HepG2 (cell line): ENCODE data around the gene TMEM87A. TPM values are rescaled to one million over a fixed set of nuclear protein-coding genes. Genes with fewer than 3 reads are reported as not detected.
A peak's percentile ranks its signal among the peaks of the same experiment; 100 is the strongest.

Source experiments
- ATAC-seq: fragments of 200-7000 bp; cut with Tn5 transposase; 3 replicates; pipeline ENCODE4 v1.9.1; 2020; ENCODE audit warnings: mild to moderate bottlenecking, moderate library complexity
- BruUV-seq: library from RNA; stranded (reverse); fragments of 400-500 nt; replicated peaks from 2 replicates; lab custom pipeline; 2021; lab: Mats Ljungman, UMichigan
- CTCF ChIA-PET: fragments of 300-600 bp; formaldehyde crosslinking; extraction: SDS; loops from one replicate; lab custom pipeline; 2021; ENCODE audit warnings: low total read pairs, inconsistent platforms, low intra/inter-chr PET ratio; lab: Yijun Ruan, JAX
- POLR2A ChIA-PET: fragments of 350-600 bp; sonication (Branson Sonifier 250); formaldehyde crosslinking; loops from one replicate; lab custom pipeline; 2020; ENCODE audit warnings: antibody characterized with exemption, inconsistent platforms; lab: Yijun Ruan, JAX
- DNase-seq: peaks from one replicate; pipeline ENCODE4 v3.0.0-alpha.2; 2015; ENCODE audit warnings: low spot score
- FAIRE-seq: peaks from 3 replicates; lab custom pipeline; 2011; peaks lifted over from hg19 to GRCh38; lab: Jason Lieb, UNC
- H2AFZ ChIP-seq: one replicate; pipeline ENCODE4 v1.6.1; 2011; ENCODE audit warnings: low read length, inconsistent platforms
- H3K27ac ChIP-seq: fragments of 300-600 bp; 3 replicates; pipeline ENCODE4 v1.8.0; 2011; ENCODE audit warnings: mixed run types, mild to moderate bottlenecking, mixed read lengths, low read length, inconsistent platforms; ENCODE audit not compliant: insufficient read depth; ENCODE audit errors: extremely low read length
- H3K27me3 ChIP-seq, 2 experiments: fragments of 200-600 bp in 1 of 2; 2 replicates in 1 of 2; 3 replicates in 1 of 2; pipeline versions ENCODE4 v1.6.0 to v1.8.0; 2011; ENCODE audit warnings: low read length in 2 of 2, mild to moderate bottlenecking in 2 of 2, moderate library complexity in 2 of 2, inconsistent platforms in 1 of 2; ENCODE audit not compliant: insufficient read depth in 2 of 2, control insufficient read depth in 1 of 2
- H3K36me3 ChIP-seq, 2 experiments: fragments of 200-600 bp in 1 of 2; replicated peaks in 1 of 2; 2 replicates in 1 of 2; 3 replicates in 1 of 2; pipeline versions ENCODE4 v1.5.1 to v1.8.0; 2011; ENCODE audit warnings: low read length in 2 of 2, inconsistent platforms in 1 of 2; ENCODE audit not compliant: insufficient read depth in 2 of 2, control insufficient read depth in 1 of 2
- H3K4me1 ChIP-seq: 2 replicates; pipeline ENCODE4 v1.5.1; 2012; ENCODE audit warnings: low read length, inconsistent platforms; ENCODE audit not compliant: insufficient read depth
- H3K4me2 ChIP-seq: 2 replicates; pipeline ENCODE4 v1.6.0; 2011; ENCODE audit warnings: low read depth, low read length, inconsistent platforms
- H3K4me3 ChIP-seq, 3 experiments: fragments of 200-600 bp in 1 of 3; sonication (generic), shearing (Covaris generic) in 1 of 3; replicated peaks in 1 of 3; 2 replicates each; pipeline ENCODE4 v1.5.1; 2011 to 2016; ENCODE audit warnings: low read length in 3 of 3, inconsistent platforms in 2 of 3, low read depth in 2 of 3, mild to moderate bottlenecking in 2 of 3, control low read depth in 1 of 3, mixed read lengths in 1 of 3; ENCODE audit not compliant: insufficient read depth in 1 of 3
- H3K79me2 ChIP-seq: one replicate; pipeline ENCODE4 v1.6.1; 2011; ENCODE audit warnings: low read length, inconsistent platforms; ENCODE audit not compliant: insufficient read depth
- H3K9ac ChIP-seq: 2 replicates; pipeline ENCODE4 v1.6.0; 2011; ENCODE audit warnings: mild to moderate bottlenecking, low read depth, low read length, inconsistent platforms; ENCODE audit not compliant: insufficient read depth
- H3K9me3 ChIP-seq: 2 replicates; pipeline ENCODE4 v1.5.1; 2012; ENCODE audit warnings: mild to moderate bottlenecking, low read length
- H4K20me1 ChIP-seq: 2 replicates; pipeline ENCODE4 v1.6.0; 2011; ENCODE audit warnings: inconsistent platforms, mild to moderate bottlenecking, low read length, moderate library complexity; ENCODE audit not compliant: insufficient read depth
- DNMT1 ChIP-seq: sonication (generic); formaldehyde crosslinking; IDR thresholded peaks from 2 replicates; pipeline ENCODE4 v1.5.1; 2020; ENCODE audit warnings: mild to moderate bottlenecking, missing genetic modification reagents
- EP300 ChIP-seq, 3 experiments: sonication (generic) in 1 of 3; formaldehyde crosslinking in 1 of 3; IDR thresholded peaks; 2 replicates each; pipeline versions ENCODE4 v1.5.1 to v1.6.1; 2011 to 2020; ENCODE audit warnings: low read depth in 2 of 3, low read length in 2 of 3, borderline replicate concordance in 1 of 3, improper control_type of control experiment in 1 of 3, mild to moderate bottlenecking in 1 of 3, missing genetic modification reagents in 1 of 3, moderate library complexity in 1 of 3
- PITX1 ChIP-seq: sonication (generic); formaldehyde crosslinking; IDR thresholded peaks from 2 replicates; pipeline ENCODE4 v1.5.1; 2020; ENCODE audit warnings: mild to moderate bottlenecking, missing genetic modification reagents
- POGZ ChIP-seq: sonication (generic); formaldehyde crosslinking; IDR thresholded peaks from 2 replicates; pipeline ENCODE4 v1.4.0; 2020; ENCODE audit warnings: mild to moderate bottlenecking, missing genetic modification reagents
- STAG1 ChIP-seq: sonication (generic); formaldehyde crosslinking; IDR thresholded peaks from 2 replicates; pipeline ENCODE4 v1.4.0; 2020; ENCODE audit warnings: missing genetic modification reagents
- TP53 ChIP-seq: sonication (generic); formaldehyde crosslinking; conservative IDR thresholded peaks from 2 replicates; pipeline ENCODE4 v1.4.0; 2020; ENCODE audit warnings: missing genetic modification reagents
- ZNF7 ChIP-seq: IDR thresholded peaks from 2 replicates; pipeline ENCODE4 v1.6.1; 2016; ENCODE audit warnings: missing biosample characterization, missing genetic modification reagents
- WGBS: methylation state at CpG from one replicate; pipeline ENCODE4 v1.1.6; 2017; ENCODE audit warnings: low lambda C conversion rate; 5-methylcytosine and 5-hydroxymethylcytosine counted together
- in situ Hi-C: cut with HindIII; loops from 2 replicates; pipeline ENCODE4 v1.10.0; 2017; ENCODE audit warnings: low pct_unique_long_range_greater_than_20kb; ENCODE audit not compliant: extremely low pct_ligation_motif_present
- intact Hi-C: fragments of 100-400 bp; cut with micrococcal nuclease; formaldehyde crosslinking; loops from one replicate; pipeline ENCODE4 v1.10.0; 2022; ENCODE audit not compliant: unreplicated experiment
- polyA plus RNA-seq, 8 experiments: library from polyadenylated mRNA; depleted of rRNA in 3 of 8; stranded (reverse) in 7 of 8; unstranded in 1 of 8; fragments of >200 nt; fragmentation: Illumina TruSeq in 4 of 8; extraction: Trizol in 4 of 8; gene quantifications; 2 replicates each; pipeline versions ENCODE4 v1.2.1 to v1.2.3, GENCODE V29; 2011 to 2016; ENCODE audit warnings: low read depth in 4 of 8, missing spikeins in 1 of 8, mixed read lengths in 1 of 8; ENCODE audit not compliant: insufficient read depth in 1 of 8
- total RNA-seq, 5 experiments: library from RNA; depleted of rRNA; stranded (reverse); fragments of >200 nt; fragmentation: Illumina TruSeq; extraction: Trizol; gene quantifications; 2 replicates each; pipeline ENCODE4 v1.2.3, GENCODE V29; 2016; ENCODE audit warnings: low read depth in 1 of 5
- TF ChIP-seq, protein P1 (sequence below): sonication (generic); formaldehyde crosslinking; IDR thresholded peaks from 2 replicates; pipeline ENCODE4 v1.5.0; 2020; ENCODE audit warnings: mild to moderate bottlenecking, missing genetic modification reagents, moderate library complexity
- TF ChIP-seq, protein P2 (sequence below): sonication (generic); formaldehyde crosslinking; IDR thresholded peaks from 2 replicates; pipeline ENCODE4 v1.4.0; 2020; ENCODE audit warnings: mild to moderate bottlenecking, missing genetic modification reagents

Gene TMEM87A
- total and polyA plus RNA-seq, 2 of the 13 experiments (the other 11 are each of a cell fraction or from before 2014, with no cell fraction given), result 20.2 to 42.8 TPM

DNA sequence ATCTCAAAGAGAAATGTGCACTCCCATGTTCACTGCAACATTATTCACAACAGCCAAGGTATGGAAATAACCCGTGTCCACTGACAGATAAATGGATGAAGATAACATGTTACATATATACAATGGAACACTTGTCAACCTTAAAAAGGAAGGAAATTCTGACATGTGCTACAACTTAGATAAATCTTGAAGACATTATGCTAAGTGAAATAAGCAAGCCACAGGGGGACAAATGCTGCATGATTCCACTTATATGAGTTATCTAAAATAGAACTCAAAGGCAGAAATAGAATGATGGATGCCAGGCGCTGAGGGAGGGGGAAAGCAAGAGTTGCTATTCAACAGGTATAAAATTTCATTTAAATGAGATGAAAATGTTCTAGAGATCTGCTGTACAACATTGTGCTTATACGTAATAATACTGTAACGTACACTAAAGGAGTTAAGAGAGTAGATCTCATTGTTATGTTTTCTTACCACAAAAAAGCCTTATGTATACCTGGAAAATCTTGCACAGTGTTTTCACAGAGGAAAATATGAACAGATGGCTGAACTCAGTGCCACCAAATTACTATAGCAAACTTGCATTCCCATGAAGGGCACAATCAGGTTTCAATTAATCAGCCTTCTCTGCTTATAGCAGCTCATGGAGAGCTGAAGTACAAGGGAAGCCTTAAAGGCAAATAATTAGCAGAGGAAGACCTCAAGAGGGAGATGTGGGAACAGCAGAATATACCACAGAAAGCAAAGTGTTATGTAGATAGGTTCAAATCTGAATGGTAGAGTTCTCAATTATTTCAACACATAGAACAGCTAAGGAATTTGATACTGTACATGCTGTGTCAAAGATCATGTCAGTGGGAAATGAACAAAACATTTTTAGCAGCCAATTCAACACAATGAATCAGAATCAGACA lies 57.1 kb downstream of the TMEM87A start:
- peak; percentile 24; the same call in 1 of the 2 replicates for TF ChIP-seq STAG1 (CRISPR knock-in tag)
- no peak for TF ChIP-seq PITX1 (CRISPR knock-in tag)
- TF ChIP-seq, protein P1, sequence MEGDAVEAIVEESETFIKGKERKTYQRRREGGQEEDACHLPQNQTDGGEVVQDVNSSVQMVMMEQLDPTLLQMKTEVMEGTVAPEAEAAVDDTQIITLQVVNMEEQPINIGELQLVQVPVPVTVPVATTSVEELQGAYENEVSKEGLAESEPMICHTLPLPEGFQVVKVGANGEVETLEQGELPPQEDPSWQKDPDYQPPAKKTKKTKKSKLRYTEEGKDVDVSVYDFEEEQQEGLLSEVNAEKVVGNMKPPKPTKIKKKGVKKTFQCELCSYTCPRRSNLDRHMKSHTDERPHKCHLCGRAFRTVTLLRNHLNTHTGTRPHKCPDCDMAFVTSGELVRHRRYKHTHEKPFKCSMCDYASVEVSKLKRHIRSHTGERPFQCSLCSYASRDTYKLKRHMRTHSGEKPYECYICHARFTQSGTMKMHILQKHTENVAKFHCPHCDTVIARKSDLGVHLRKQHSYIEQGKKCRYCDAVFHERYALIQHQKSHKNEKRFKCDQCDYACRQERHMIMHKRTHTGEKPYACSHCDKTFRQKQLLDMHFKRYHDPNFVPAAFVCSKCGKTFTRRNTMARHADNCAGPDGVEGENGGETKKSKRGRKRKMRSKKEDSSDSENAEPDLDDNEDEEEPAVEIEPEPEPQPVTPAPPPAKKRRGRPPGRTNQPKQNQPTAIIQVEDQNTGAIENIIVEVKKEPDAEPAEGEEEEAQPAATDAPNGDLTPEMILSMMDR, result peak; percentile 26; the same call in 1 of the 2 replicates
- TF ChIP-seq, all 625 proteins: peak for 2
- intact Hi-C loops, result no loop called here
- DNase-seq, result no peak
- in situ Hi-C loops, result no loop called here
- ATAC-seq, result peak; percentile 48; the same call in 2 of the 3 replicates
- no peak overlapping the region for H3K4me3 ChIP-seq
- H3K27ac ChIP-seq, result no peak overlapping the region
- no peaks in the 10 kb centered on the region for H3K79me2 ChIP-seq
- WGBS, result 96% methylated on average over 4 of the region's 4 CpGs
- no peaks in the 10 kb centered on the region for H3K9me3 ChIP-seq
- ChIA-PET CTCF (no interaction called here), POLR2A (no interaction called here)
- BruUV-seq, result no TSS peak
- H3K36me3 ChIP-seq, result peaks cover 11 to 70% of the 10 kb centered on the region in 2 experiments
- H3K27me3 ChIP-seq, result no peaks in the 10 kb centered on the region
- FAIRE-seq, result no peak
- H3K4me1 ChIP-seq, result no peaks in the 10 kb centered on the region
- no peaks in the 10 kb centered on the region for H4K20me1 ChIP-seq
- H3K9ac ChIP-seq, result no peak overlapping the region
- no peak overlapping the region for H3K4me2 ChIP-seq
- no peak overlapping the region for H2AFZ ChIP-seq

DNA sequence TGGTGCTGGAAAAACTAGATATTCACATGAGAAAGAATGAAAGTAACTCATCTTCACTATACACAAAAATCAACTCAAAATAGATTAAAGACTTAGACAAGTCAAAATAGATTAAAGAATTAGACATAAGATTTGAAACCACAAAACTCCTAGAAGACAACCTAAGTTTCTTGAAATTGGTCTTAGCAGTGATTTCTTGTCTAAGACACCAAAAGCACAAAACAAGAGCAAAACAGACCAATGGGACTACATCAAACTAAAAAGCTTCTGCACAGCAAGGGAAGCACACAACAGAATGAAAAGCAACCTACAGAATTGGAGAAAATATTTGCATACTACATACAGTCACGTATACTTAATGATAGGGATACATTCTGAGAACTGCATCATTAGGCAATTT lies 58.6 kb downstream of the TMEM87A start:
- Histone ChIP-seq H3K79me2 (no peaks in the 10 kb centered on the region), H3K27ac (no peak overlapping the region), H3K4me3 (no peak overlapping the region), H3K36me3 (peaks cover 13 to 70% of the 10 kb centered on the region in 2 experiments), H3K9me3 (no peaks in the 10 kb centered on the region), H3K4me2 (no peak overlapping the region), H4K20me1 (no peaks in the 10 kb centered on the region), H3K9ac (no peak overlapping the region), H3K4me1 (no peaks in the 10 kb centered on the region), H2AFZ (no peak overlapping the region), H3K27me3 (no peaks in the 10 kb centered on the region)
- intact Hi-C loops (no loop called here), in situ Hi-C loops (no loop called here)
- ChIA-PET POLR2A (no interaction called here), CTCF (no interaction called here)
- TF ChIP-seq ZNF7, result no peak
- TF ChIP-seq, protein P2, sequence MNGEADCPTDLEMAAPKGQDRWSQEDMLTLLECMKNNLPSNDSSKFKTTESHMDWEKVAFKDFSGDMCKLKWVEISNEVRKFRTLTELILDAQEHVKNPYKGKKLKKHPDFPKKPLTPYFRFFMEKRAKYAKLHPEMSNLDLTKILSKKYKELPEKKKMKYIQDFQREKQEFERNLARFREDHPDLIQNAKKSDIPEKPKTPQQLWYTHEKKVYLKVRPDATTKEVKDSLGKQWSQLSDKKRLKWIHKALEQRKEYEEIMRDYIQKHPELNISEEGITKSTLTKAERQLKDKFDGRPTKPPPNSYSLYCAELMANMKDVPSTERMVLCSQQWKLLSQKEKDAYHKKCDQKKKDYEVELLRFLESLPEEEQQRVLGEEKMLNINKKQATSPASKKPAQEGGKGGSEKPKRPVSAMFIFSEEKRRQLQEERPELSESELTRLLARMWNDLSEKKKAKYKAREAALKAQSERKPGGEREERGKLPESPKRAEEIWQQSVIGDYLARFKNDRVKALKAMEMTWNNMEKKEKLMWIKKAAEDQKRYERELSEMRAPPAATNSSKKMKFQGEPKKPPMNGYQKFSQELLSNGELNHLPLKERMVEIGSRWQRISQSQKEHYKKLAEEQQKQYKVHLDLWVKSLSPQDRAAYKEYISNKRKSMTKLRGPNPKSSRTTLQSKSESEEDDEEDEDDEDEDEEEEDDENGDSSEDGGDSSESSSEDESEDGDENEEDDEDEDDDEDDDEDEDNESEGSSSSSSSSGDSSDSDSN (CRISPR knock-in tag), result no peak
- TF ChIP-seq TP53 (CRISPR knock-in tag), result no peak
- no peak for TF ChIP-seq DNMT1 (CRISPR knock-in tag)
- TF ChIP-seq POGZ (CRISPR knock-in tag), result no peak
- no peak for TF ChIP-seq EP300 (IDR thresholded peaks at IDR 0.05; ENCODE audit: low read depth in 2 of 2, low read length in 2 of 2)
- TF ChIP-seq EP300 (CRISPR knock-in tag; IDR thresholded peaks at IDR 0.05; ENCODE audit: borderline replicate concordance), result no peak
- no TSS peak for BruUV-seq
- no peak for ATAC-seq
- no peak for DNase-seq
- no peak for FAIRE-seq
- 100% methylated on average over 1 of the region's 1 CpG for WGBS
